COLO668 (cell line): ENCODE measurements around the gene UTP25.
"Not testable (repeated sequence)": the region's sequence is repeated elsewhere in the genome, so short reads cannot be mapped to it uniquely, and the experiment has no call there.

ENCODE experiments used
- DNase-seq: peaks from one replicate; lab custom pipeline; 2025; ENCODE audit not compliant: unreplicated experiment; lab: John Stamatoyannopoulos, UW

Gene UTP25

DNA sequence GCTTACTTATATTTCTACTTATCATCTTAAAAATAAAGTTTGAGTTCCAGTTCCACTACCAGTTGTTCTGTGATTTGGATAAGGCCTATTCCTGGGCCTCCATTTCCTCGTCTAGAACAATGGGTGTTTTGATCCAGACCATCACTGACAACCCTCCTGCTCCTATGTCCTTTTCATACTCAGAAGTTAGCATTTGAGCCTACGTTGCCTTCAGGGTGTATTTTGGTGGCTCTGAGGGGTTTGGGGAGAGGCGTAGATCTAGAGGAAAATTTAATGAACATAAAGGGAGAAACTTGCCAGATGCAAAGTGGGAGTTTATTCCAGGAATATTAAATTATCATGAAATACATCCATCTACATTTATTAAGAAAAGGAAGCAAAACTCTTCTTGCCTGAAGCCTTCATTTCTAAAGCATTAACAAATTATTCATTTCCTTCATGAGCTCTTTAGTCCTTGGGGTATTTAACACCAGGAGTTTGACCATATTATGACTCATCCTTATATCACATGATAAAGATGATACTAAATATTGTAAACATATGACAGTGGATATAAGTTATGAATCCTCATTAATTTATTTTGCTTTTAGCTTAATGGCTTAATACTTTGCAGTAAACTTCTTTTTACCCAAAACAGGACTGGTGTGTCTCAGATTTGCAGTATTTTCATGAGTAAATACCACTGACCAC is 63.0 kb downstream of the UTP25 start:
- DNase-seq, result no peak

DNA sequence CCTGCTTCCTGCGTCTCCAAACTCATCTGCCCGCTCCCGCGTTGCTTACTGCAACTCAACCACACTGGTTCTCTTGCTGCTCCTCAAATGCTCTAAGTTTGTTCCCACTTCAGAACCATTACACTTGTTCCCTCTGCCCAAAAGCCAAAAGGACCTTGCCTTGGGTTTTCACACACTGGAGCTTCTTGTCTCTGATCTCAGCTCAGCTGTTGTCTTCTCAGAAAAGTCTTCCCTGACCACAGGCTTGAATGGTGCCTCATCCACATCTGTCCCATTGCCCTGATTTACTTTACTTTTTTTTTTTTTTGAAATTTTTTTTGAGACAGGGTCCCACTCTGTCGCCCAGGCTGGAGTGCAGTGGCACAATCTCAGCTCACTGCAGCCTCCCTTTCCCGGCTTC is 66.0 kb downstream of the UTP25 start:
- no peak for DNase-seq

DNA sequence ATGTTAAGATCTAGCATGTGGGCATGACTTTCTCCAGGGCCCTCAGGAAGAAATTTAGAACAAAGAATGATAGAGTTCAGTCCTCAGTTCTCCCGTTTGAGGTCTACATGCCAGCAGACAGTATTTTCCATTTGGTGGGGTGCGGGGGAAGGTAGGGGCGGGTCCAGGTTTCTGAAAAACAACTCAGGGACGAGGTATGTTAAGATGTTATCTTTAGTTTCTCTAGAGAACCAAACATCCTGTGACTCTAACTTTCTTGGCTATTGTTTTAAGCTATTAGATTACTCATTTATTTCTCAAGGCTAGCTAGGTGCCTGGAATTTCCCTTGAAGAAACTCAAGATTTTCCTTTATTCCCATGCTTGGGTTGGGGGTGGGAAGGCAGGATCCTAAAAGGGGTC is 67.9 kb downstream of the UTP25 start:
- DNase-seq, result no peak

DNA sequence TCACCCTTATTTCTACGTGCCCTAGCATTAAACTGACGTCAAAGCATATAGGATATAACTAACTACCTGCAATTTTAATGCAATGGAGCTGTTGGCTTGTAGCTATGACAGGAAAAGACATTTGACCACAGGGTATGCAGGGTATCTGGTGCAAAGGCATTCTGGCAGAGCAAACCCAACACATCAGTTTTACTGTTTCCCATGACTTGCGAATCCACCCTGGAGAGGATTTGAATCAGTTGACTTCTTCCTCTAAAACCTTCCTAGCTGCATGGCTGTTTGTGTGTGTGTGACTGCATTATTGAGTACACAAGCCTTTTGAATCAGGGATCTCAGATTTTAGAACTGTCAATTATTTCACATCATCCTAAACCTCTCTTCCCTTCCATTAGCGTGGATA is 68.6 kb downstream of the UTP25 start:
- DNase-seq, result no peak

DNA sequence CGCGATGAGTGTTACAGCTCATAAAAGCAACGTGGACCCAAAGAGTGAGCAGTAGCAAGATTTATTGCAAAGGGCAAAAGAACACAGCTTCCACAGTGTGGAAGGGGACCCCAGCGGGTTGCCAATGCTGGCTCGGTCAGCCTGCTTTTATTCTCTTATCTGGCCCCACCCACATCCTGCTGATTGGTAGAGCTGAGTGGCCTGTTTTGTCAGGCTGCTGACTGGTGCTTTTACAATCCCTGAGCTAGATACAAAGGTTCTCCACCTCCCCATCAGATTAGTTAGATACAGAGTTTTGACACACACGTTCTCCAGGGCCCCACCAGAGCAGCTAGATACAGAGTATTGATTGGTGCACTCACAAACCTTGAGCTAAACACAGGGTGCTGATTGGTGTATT is 70.5 kb downstream of the UTP25 start:
- DNase-seq, result not testable (repeated sequence)

DNA sequence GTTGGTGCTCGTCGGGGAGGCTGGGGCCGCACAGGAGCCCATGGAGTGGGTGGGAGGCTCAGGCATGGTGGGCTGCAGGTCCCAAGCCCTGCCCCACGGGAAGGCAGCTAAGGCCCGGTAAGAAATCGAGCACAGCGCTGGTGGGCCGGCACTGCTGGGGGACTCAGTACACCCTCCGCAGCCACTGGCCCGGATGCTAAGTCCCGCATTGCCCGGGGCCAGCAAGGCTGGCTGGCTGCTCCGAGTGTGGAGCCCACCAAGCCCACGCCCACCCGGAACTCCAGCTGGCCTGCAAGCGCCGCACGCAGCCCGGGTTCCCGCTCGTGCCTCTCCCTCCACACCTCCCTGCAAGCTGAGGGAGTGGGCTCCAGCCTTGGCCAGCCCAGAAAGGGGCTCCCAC is 71.1 kb downstream of the UTP25 start:
- DNase-seq, result not testable (repeated sequence)

DNA sequence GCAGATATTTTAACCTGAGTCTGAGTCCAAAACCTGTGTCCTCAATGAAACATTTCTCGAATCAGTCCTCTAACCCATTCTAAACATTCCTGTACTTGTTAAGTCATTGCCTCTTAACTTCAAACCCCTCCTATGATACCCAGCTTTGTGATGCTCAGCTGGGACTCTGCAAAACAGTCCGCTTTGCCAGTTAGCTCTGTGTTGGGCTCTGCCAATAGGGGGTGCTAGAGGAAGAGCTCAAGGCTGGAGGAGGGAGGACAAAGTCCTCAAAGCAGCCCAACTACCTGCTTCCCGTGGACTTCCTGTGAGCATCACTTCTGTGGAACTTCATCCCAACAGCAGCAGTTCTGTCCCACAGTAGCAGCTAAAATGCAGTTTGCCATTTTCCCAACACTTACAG is 72.2 kb downstream of the UTP25 start:
- peak; percentile 62 for DNase-seq

DNA sequence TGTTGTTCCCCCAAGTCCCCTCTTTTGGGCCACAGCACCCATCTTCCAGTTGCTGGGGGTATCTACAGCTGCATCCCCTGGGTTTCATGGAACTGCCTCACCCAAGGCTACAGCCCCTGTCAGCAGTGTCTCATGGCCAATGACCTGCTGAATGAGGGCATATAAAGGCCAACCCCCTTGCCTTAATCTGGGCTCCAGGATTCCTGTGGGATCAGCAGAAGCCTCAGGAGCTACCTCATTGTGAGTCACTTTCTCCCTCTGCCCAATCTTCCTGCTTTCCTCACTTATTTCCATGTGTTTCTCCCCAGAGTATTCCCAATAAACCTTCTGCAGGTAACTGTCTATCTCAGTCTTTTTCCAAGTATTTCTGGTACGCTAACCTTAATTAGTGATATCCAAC is 73.0 kb downstream of the UTP25 start:
- no peak for DNase-seq

DNA sequence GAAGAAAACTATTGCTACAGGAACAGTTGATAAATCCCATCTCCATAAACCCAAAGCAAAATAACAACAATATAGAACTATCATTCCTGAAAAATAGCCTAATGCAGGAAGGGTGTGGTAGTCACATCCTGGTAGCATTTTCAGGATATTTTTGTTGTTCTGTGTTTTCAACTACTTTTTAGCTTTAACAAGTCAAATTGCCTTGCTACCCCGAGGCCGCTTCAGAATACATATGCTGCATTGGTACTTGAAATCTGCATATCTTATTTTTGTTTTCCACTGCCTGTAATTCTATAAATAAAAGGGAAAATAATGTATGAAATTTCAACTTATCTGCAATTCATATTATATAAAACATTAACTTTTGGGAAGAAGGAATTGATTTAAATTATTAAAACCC is 73.4 kb downstream of the UTP25 start:
- no peak for DNase-seq

DNA sequence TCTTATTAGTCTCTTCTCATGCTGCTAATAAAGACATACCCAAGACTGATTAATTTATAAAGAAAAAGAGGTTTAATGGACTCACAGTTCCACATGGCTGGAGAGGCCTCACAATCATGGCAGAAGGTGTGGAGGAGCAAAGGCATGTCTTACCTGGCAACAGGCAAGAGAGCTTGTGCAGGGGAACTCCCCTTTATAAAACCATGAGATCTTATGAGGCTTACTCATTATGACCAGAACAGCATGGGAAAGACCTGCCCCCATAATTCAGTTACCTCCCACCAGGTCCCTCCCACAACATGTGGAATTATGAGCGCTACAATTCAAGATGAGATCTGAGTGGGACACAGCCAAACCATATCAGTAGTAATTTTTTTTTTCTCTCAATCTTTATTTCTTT is 77.0 kb downstream of the UTP25 start:
- not testable (repeated sequence) for DNase-seq
